Measurements from ENCODE around the gene THAP8.
A peak's percentile ranks its signal among the peaks of the same experiment; 100 is the strongest.

THAP8 gene

DNA sequence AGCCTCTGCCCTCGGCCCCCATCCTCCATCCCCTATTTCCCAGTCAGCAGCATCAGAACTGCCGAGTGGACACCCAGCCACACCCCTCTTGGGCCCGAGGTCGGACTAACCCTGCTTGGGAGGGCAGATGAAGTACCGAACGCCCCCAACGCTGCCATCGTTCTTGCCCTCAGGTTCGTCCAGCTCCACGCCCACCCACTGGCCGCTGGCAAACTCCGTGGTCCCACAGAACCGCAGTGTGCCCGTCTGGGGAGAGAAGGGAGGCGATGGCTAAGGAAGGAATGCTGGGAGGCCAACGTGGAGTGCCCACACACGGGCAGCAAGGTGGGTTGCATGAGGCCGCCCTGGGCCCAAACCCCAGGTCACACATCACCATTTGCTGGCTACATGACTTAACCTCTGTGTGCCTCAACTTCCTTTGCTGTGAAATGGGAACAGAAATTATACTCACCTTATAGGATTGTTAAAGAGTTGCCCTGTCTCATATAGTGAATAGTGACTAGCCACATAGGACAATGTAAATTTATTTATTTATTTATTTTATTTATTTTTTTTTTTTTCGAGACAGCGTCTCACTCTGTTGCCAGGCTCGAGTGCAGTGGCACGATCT lies 34.9 kb downstream of the THAP8 start:
- Histone ChIP-seq H3K9me3 (ENCODE audit: insufficient read depth, low read depth, low read length) (no peaks in the 10 kb centered on the region), H3K4me1 (ENCODE audit: insufficient read depth, low read length, poor library complexity, severe bottlenecking) (peaks cover 9% of the 10 kb centered on the region)
- TF ChIP-seq CTCF (conservative IDR thresholded peaks at IDR 0.05; ENCODE audit: low read length) (no peak), EZH2phosphoT487 (IDR thresholded peaks at IDR 0.05; ENCODE audit: borderline replicate concordance) (no peak)

DNA sequence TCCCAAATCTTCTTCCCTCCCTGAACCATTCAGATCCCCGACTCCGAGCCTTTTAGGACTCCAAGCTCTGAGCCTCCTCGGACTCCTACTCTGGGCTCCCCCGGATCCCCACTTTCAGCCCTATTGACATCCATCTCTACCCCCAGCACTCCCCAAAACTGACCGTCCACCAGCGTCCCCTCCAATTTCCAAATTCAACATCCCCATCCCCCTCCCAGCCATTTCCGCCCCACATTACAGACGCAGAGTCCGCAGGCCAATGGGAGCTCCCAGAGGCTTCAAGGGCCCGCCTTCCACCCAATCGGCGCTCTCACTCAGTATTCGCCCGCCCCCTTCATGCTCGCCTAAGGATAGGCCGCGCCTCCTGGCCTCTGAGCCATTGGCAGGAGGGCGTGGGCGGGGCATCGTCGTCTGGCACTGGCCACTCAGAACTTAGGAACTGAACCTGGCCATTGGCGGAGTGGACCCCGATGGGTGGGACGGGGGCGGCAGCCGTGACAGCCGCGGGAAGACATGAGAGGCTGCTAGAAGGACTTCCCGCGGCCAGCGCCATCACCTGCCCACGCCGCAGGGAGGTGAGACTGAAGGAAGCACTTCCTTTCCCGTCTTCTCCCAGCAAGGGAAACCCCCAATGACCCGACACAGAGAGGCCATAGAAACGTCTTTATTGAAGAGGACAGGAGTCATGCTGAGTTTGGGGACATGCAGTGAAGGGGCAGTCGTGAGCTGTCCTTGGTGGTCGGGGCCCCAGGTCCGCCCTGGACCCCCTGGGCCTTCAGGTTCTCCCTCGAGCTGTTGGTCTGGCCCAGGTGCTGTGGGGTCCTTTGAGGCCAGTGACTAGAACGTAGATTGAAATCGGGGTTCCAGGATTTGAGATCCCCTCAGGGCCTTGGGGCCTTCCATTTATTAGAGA lies 39.8 kb downstream of the THAP8 start, which contains the start of gene ALKBH6:
Gene ALKBH6 (minus strand): TSS at position 202 of the 913 bp plus-strand sequence. CDS start 816 bp downstream, outside the sequence.
- Histone ChIP-seq H4K20me1 (ENCODE audit: insufficient read depth, low read length, poor library complexity, severe bottlenecking) (no peaks in the 10 kb centered on the region), H3K27me3 (ENCODE audit: insufficient read depth, low read length, poor library complexity, severe bottlenecking) (no peaks in the 10 kb centered on the region), H3K79me2 (ENCODE audit: insufficient read depth, low read length) (peaks cover 22% of the 10 kb centered on the region), H3K4me1 (ENCODE audit: insufficient read depth, low read length, poor library complexity, severe bottlenecking) (peaks cover 11% of the 10 kb centered on the region), H2AFZ (ENCODE audit: low read length) (peak within 1 kb of the TSS; percentile 70), H3K9me2 (replicated peaks; ENCODE audit: low read depth, low read length) (no peaks in the 10 kb centered on the region), H3K4me2 (ENCODE audit: low read depth, low read length, poor library complexity, severe bottlenecking) (peak within 1 kb of the TSS; percentile 94), H3K36me3 (ENCODE audit: insufficient read depth, low read length) (no peaks in the 10 kb centered on the region), H3F3A (ENCODE audit: low read depth) (no peaks in the 10 kb centered on the region), H3K4me3 (ENCODE audit: low read length, poor library complexity, severe bottlenecking) (peak within 1 kb of the TSS; percentile 90), H3K9ac (ENCODE audit: low read depth, low read length, poor library complexity, severe bottlenecking) (peak within 1 kb of the TSS; percentile 91), H3K9me3 (ENCODE audit: insufficient read depth, low read depth, low read length) (no peaks in the 10 kb centered on the region)
- no peak for TF ChIP-seq EZH2phosphoT487 (IDR thresholded peaks at IDR 0.05; ENCODE audit: borderline replicate concordance)
- no peak for TF ChIP-seq CTCF (conservative IDR thresholded peaks at IDR 0.05; ENCODE audit: low read length)

More for the DNA sequence above, 34.9 kb downstream of the THAP8 start:
- no peaks in the 10 kb centered on the region for H3F3A ChIP-seq (ENCODE audit: low read depth)
- H3K9me2 ChIP-seq (replicated peaks; ENCODE audit: low read depth, low read length), result no peaks in the 10 kb centered on the region
- H3K36me3 ChIP-seq (ENCODE audit: insufficient read depth, low read length), result no peaks in the 10 kb centered on the region
- peaks cover 12% of the 10 kb centered on the region for H3K79me2 ChIP-seq (ENCODE audit: insufficient read depth, low read length)
- no peak overlapping the region for H2AFZ ChIP-seq (ENCODE audit: low read length)
- no peaks in the 10 kb centered on the region for H4K20me1 ChIP-seq (ENCODE audit: insufficient read depth, low read length, poor library complexity, severe bottlenecking)
- no peaks in the 10 kb centered on the region for H3K27me3 ChIP-seq (ENCODE audit: insufficient read depth, low read length, poor library complexity, severe bottlenecking)
- no peak overlapping the region for H3K4me3 ChIP-seq (ENCODE audit: low read length, poor library complexity, severe bottlenecking)
- H3K4me2 ChIP-seq (ENCODE audit: low read depth, low read length, poor library complexity, severe bottlenecking), result no peak overlapping the region
- no peak overlapping the region for H3K9ac ChIP-seq (ENCODE audit: low read depth, low read length, poor library complexity, severe bottlenecking)

- Histone ChIP-seq H3K4me3 (ENCODE audit: low read length, poor library complexity, severe bottlenecking) (peak overlapping the region; percentile 90), H3K4me2 (ENCODE audit: low read depth, low read length, poor library complexity, severe bottlenecking) (peak overlapping the region; percentile 90), H3F3A (ENCODE audit: low read depth) (no peaks in the 10 kb centered on the region), H3K27me3 (ENCODE audit: insufficient read depth, low read length, poor library complexity, severe bottlenecking) (no peaks in the 10 kb centered on the region), H3K36me3 (ENCODE audit: insufficient read depth, low read length) (no peaks in the 10 kb centered on the region), H3K4me1 (ENCODE audit: insufficient read depth, low read length, poor library complexity, severe bottlenecking) (peaks cover 11% of the 10 kb centered on the region), H3K9ac (ENCODE audit: low read depth, low read length, poor library complexity, severe bottlenecking) (peak overlapping the region; percentile 91), H3K9me3 (ENCODE audit: insufficient read depth, low read depth, low read length) (no peaks in the 10 kb centered on the region), H3K79me2 (ENCODE audit: insufficient read depth, low read length) (peaks cover 22% of the 10 kb centered on the region), H2AFZ (ENCODE audit: low read length) (peak overlapping the region; percentile 70; the same call in 1 of the 2 replicates), H4K20me1 (ENCODE audit: insufficient read depth, low read length, poor library complexity, severe bottlenecking) (no peaks in the 10 kb centered on the region), H3K9me2 (replicated peaks; ENCODE audit: low read depth, low read length) (no peaks in the 10 kb centered on the region)
- TF ChIP-seq CTCF (conservative IDR thresholded peaks at IDR 0.05; ENCODE audit: low read length) (no peak), EZH2phosphoT487 (IDR thresholded peaks at IDR 0.05; ENCODE audit: borderline replicate concordance) (no peak)
These were observed 40.6 kb downstream of the THAP8 start for GRCh38 chr19:36013280-36014011.

Measured in Loucy (cell line).